Neural cell (in vitro differentiated cells): ENCODE measurements around the gene STPG2. TPM values are rescaled to one million over a fixed set of nuclear protein-coding genes. Genes with fewer than 3 reads are reported as not detected.

Source experiments
- H2AFZ ChIP-seq: fragments of 200-600, 300-800 bp; sonication (generic), shearing (Covaris generic); 2 replicates; pipeline ENCODE4 v1.6.0; 2014; ENCODE audit warnings: low read depth, mild to moderate bottlenecking, antibody characterized with exemption, low read length, moderate library complexity
- H3F3A ChIP-seq: fragments of 200-600 bp; shearing (Covaris generic); 2 replicates; pipeline ENCODE4 v1.6.1; 2016; ENCODE audit warnings: mild to moderate bottlenecking, moderate library complexity, mixed read lengths, antibody characterized with exemption, low read length; ENCODE audit not compliant: insufficient read depth, poor library complexity, severe bottlenecking
- H3K27ac ChIP-seq: fragments of 200-600, 300-800 bp; sonication (generic), shearing (Covaris generic); 2 replicates; pipeline ENCODE4 v1.5.1; 2014; ENCODE audit warnings: mild to moderate bottlenecking, low read length, moderate library complexity
- H3K27me3 ChIP-seq: fragments of 300-800, 200-600 bp; sonication (generic), shearing (Covaris generic); 2 replicates; pipeline ENCODE4 v1.6.0; 2014; ENCODE audit warnings: mild to moderate bottlenecking, low read depth, low read length, moderate library complexity; ENCODE audit not compliant: insufficient read depth
- H3K36me3 ChIP-seq: fragments of 300-800, 200-600 bp; sonication (generic), shearing (Covaris generic); 2 replicates; pipeline ENCODE4 v1.5.1; 2014; ENCODE audit warnings: mild to moderate bottlenecking, antibody characterized with exemption, low read length, moderate library complexity; ENCODE audit not compliant: insufficient read depth
- H3K4me2 ChIP-seq: fragments of 300-800, 200-600 bp; sonication (generic), shearing (Covaris generic); 2 replicates; pipeline ENCODE4 v1.6.0; 2014; ENCODE audit warnings: mild to moderate bottlenecking, low read length
- H3K4me3 ChIP-seq: fragments of 300-800, 200-600 bp; sonication (generic), shearing (Covaris generic); 2 replicates; pipeline ENCODE4 v1.5.1; 2014; ENCODE audit warnings: mild to moderate bottlenecking, low read length, moderate library complexity
- H3K79me2 ChIP-seq: fragments of 200-600 bp; shearing (Covaris generic); replicated peaks from 2 replicates; pipeline ENCODE4 v1.6.0; 2014; ENCODE audit warnings: mild to moderate bottlenecking, low read length, moderate library complexity; ENCODE audit not compliant: insufficient read depth
- H3K9ac ChIP-seq: fragments of 300-800, 200-600 bp; sonication (generic), shearing (Covaris generic); 2 replicates; pipeline ENCODE4 v1.6.1; 2016; ENCODE audit warnings: mild to moderate bottlenecking, low read length, mixed read lengths
- H3K9me2 ChIP-seq: fragments of 200-600 bp; shearing (Covaris generic); 2 replicates; pipeline ENCODE4 v1.6.1; 2016; ENCODE audit warnings: mild to moderate bottlenecking, low read length, mixed read lengths; ENCODE audit not compliant: insufficient read depth
- H3K9me3 ChIP-seq: fragments of 200-600, 300-800 bp; sonication (generic), shearing (Covaris generic); 2 replicates; pipeline ENCODE4 v1.6.1; 2016; ENCODE audit warnings: mild to moderate bottlenecking, mixed run types, low read length, moderate library complexity, mixed read lengths
- H4K20me1 ChIP-seq: fragments of 200-600 bp; shearing (Covaris generic); 2 replicates; pipeline ENCODE4 v1.6.1; 2016; ENCODE audit warnings: mild to moderate bottlenecking, mixed run types; ENCODE audit not compliant: insufficient read depth
- CTCF ChIP-seq: fragments of 450-650 bp; IDR thresholded peaks from 2 replicates; pipeline ENCODE4 v1.5.1; 2014; ENCODE audit warnings: antibody characterized with exemption, mild to moderate bottlenecking, moderate library complexity; ENCODE audit not compliant: poor library complexity, severe bottlenecking
- EP300 ChIP-seq: fragments of 450-650 bp; conservative IDR thresholded peaks from 2 replicates; pipeline ENCODE4 v1.6.1; 2014; ENCODE audit warnings: antibody characterized with exemption, mild to moderate bottlenecking, moderate library complexity; ENCODE audit not compliant: poor library complexity, severe bottlenecking
- EZH2 ChIP-seq: fragments of 200-600, 300-800 bp; shearing (Covaris generic), sonication (generic); IDR thresholded peaks from 2 replicates; pipeline ENCODE4 v1.6.1; 2014; ENCODE audit warnings: antibody characterized with exemption, low read length, borderline replicate concordance, mild to moderate bottlenecking; ENCODE audit not compliant: insufficient read depth, poor library complexity, severe bottlenecking
- MXI1 ChIP-seq: fragments of 450-650 bp; conservative IDR thresholded peaks from 2 replicates; pipeline ENCODE4 v1.6.1; 2014; ENCODE audit warnings: antibody characterized with exemption, mild to moderate bottlenecking; ENCODE audit not compliant: poor library complexity, severe bottlenecking
- POLR2AphosphoS5 ChIP-seq: IDR thresholded peaks from 2 replicates; pipeline ENCODE4 v1.6.1; 2012
- RAD21 ChIP-seq: fragments of 450-650 bp; conservative IDR thresholded peaks from 2 replicates; pipeline ENCODE4 v1.6.1; 2014; ENCODE audit warnings: antibody characterized with exemption, mild to moderate bottlenecking, moderate library complexity
- REST ChIP-seq: IDR thresholded peaks from 2 replicates; pipeline ENCODE4 v1.6.1; 2012; ENCODE audit warnings: borderline replicate concordance
- SMC3 ChIP-seq: fragments of 450-650 bp; conservative IDR thresholded peaks from 2 replicates; pipeline ENCODE4 v1.6.1; 2014; ENCODE audit warnings: antibody characterized with exemption, mild to moderate bottlenecking, moderate library complexity; ENCODE audit not compliant: poor library complexity
- TAF1 ChIP-seq: IDR thresholded peaks from 2 replicates; pipeline ENCODE4 v1.6.1; 2012; ENCODE audit warnings: low read depth
- polyA plus RNA-seq: library from polyadenylated mRNA; depleted of rRNA; stranded (reverse); fragments of >200 nt; gene quantifications from 2 replicates; pipeline ENCODE4 v1.2.3, GENCODE V29; 2014

Gene STPG2
- polyA plus RNA-seq, 1 donor from 2014 or later, result not detected

- no peaks in the 10 kb centered on the region for H3K27me3 ChIP-seq
- no peaks in the 10 kb centered on the region for H3F3A ChIP-seq
- H3K4me2 ChIP-seq, result no peak overlapping the region
- H4K20me1 ChIP-seq, result no peaks in the 10 kb centered on the region
- no peak overlapping the region for H2AFZ ChIP-seq
- no peaks in the 10 kb centered on the region for H3K9me2 ChIP-seq
- TF ChIP-seq REST (no peak), EP300 (no peak), POLR2AphosphoS5 (no peak), EZH2 (no peak), SMC3 (no peak), RAD21 (no peak), CTCF (no peak), TAF1 (no peak), MXI1 (no peak)
- H3K27ac ChIP-seq, result no peak overlapping the region
- no peaks in the 10 kb centered on the region for H3K36me3 ChIP-seq
- no peaks in the 10 kb centered on the region for H3K79me2 ChIP-seq
- H3K9ac ChIP-seq, result no peak overlapping the region
- H3K4me3 ChIP-seq, result no peak overlapping the region
- no peaks in the 10 kb centered on the region for H3K9me3 ChIP-seq
Measured at GRCh38 chr4:97587912-97588311, 555.4 kb downstream of the STPG2 start.

GRCh38 chr4:97585274-97585673 is 558.0 kb downstream of the STPG2 start:
- H4K20me1 ChIP-seq, result no peaks in the 10 kb centered on the region
- no peak overlapping the region for H3K4me2 ChIP-seq
- no peaks in the 10 kb centered on the region for H3K27me3 ChIP-seq
- H3K9me3 ChIP-seq, result no peaks in the 10 kb centered on the region
- no peak overlapping the region for H3K27ac ChIP-seq
- no peak for TF ChIP-seq REST
- TF ChIP-seq TAF1, result no peak
- no peak for TF ChIP-seq MXI1
- no peak for TF ChIP-seq EP300
- no peak for TF ChIP-seq RAD21
- no peak for TF ChIP-seq EZH2
- no peak for TF ChIP-seq POLR2AphosphoS5
- no peak for TF ChIP-seq SMC3
- TF ChIP-seq CTCF, result no peak
- no peak overlapping the region for H3K4me3 ChIP-seq
- no peak overlapping the region for H2AFZ ChIP-seq
- H3F3A ChIP-seq, result no peaks in the 10 kb centered on the region
- H3K79me2 ChIP-seq, result no peaks in the 10 kb centered on the region
- no peaks in the 10 kb centered on the region for H3K36me3 ChIP-seq
- H3K9me2 ChIP-seq, result no peaks in the 10 kb centered on the region
- no peak overlapping the region for H3K9ac ChIP-seq
